Renal pelvis (tissue), 4 donors: ENCODE data around the gene SLC22A1. TPM values are rescaled to one million over a fixed set of nuclear protein-coding genes. Genes with fewer than 3 reads are reported as not detected.
A peak's percentile ranks its signal among the peaks of the same experiment; 100 is the strongest.
"Not testable (repeated sequence)": the region's sequence is repeated elsewhere in the genome, so short reads cannot be mapped to it uniquely, and the experiment has no call there.

Source experiments
- DNase-seq: peaks from one replicate; pipeline ENCODE4 v3.0.0-alpha.2; 2013
- polyA plus RNA-seq, 3 donors: library from polyadenylated mRNA; unstranded; fragments of 120-200 nt; gene quantifications; one replicate each; pipeline ENCODE4 v1.2.1, GENCODE V29; 2013; ENCODE audit not compliant: insufficient read length in 3 of 3

SLC22A1 gene
- polyA plus RNA-seq, 3 donors = 0.51 to 1.5 (median 1.4) TPM

DNA sequence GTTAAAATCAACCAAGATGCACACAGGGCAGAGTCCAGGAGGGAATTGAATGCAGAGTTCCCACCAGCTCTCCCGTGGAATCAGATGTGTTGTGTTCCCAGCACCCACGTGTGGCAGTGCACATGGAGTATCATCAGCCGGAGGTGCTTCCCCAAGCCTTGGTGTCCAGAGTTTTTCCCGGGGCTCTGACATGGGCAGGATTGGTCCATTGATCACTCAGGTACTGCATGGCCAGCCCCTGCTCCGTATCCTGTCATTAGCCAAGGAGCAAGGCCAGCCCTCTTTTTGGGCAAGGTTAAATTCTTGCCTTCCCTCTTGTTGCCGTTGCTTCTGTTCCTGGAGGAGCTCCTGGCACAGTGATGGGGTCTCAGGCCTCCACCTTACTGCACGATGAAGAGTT is 28.6 kb upstream of the SLC22A1 start:
- DNase-seq = no peak

DNA sequence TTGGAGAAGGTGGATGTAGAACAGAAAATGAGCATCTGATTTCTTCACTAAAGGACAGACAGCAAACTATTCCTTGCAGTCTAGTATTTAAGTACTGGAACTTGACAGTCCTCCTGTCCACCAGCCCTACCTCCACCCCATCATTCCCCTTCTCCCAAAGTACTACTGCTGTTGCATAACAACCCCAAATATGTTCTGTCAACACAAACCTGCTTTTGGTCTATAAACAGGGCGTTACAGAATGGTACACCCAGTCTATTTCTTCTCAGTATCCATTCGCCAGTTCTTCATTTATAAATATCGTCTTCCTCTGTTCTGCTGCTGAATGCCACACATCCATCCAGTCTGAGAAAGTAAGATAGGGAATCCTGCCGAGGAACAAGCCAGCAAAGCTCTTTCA is 27.7 kb upstream of the SLC22A1 start:
- no peak for DNase-seq

DNA sequence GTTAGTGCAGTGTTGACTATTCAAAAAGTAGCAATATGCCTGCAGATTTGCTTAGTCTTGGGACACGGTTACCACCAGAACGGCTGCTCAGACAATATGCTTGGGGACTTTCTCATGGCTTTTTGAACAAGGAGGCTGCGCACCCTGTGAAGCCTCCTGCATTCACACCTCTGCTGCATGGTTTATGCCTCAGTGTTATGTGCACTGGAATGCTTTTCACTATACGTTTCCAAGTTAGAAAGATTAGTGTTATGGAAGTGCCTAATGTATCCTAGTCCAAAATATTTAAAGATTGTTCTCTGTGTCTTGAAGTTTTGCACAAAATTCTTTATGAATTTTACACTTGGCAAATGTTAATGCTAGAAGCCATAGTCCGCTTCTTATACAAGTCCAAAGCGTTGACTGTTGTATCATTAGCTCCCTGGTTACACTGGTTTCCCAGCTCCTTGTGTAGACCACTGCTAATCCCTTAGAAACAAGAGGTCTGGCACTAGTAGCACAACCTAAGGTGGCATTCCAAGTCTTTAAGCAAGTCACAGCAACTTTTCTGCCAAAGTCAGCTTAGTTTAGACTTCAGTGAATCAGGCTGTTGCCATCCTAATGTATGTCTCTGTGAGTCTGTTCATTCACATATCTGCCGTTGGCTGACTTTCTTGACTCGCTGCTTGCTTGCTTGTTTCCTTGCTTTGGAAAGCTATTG is 26.3 kb upstream of the SLC22A1 start:
- DNase-seq = no peak

DNA sequence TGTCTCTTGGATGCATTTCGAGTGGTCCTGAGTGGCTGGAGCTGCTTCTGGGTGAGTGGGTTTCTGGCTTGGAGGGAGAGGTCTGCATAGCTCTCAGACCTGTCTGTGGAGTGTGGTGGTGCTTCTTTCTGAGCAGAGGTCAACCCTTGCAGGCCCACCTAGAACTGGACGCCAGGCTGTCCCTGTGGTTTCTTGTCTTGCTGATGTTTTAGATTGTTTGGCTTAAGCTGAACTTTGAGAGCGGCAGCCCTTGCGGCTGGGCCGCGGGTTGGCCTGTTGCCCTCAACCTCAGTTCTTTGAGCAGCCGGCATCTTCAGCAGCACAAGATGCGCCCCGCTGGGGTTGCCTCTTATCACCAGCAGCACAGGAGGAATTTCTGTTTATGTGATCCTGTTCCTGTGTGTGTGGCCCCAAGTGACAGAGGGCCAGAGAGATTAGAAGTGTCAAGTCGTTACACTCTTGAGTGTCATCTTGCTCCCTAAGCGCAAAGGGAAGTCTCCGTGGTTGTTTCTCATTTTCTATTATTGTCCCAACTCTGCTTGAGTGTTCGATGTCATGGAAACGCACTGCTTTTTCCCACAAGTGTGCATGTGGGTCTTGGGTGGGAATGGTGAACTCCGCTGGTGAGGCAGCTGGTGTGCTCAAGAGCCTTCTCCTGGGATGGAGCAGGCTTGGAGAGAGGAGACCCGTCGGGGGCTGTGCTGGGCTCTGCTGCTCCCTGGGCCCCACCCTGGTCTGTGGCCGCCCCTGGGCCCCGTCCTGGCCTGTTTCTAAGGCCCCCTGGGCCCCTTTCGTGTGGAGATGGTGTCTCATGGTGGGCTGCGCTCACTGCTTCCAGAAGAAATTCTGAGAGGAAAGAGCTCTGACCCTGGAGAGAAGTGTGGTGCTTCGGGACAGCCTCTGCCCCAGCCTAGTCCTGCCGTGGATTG is 20.1 kb upstream of the SLC22A1 start:
- no peak for DNase-seq

DNA sequence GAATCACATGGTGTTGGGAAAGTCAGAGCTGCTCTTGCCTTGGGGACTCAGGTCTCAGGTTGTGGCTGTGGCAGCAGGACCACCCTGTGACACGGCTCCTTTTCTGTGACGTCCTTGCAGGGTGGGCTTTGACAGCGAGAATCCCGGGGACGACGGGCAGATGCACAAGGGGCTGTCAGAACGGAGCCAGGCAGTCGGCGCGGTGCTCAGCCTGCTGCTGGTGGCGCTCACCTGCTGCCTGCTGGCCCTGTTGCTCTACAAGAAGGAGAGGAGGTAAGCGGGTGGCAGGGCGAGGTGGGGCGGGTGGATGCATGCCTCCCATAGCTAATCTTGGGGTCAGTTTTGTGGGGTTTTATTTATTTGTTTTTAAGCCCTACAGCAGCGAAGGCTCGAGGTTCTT is 19.2 kb upstream of the SLC22A1 start:
- DNase-seq = no peak

DNA sequence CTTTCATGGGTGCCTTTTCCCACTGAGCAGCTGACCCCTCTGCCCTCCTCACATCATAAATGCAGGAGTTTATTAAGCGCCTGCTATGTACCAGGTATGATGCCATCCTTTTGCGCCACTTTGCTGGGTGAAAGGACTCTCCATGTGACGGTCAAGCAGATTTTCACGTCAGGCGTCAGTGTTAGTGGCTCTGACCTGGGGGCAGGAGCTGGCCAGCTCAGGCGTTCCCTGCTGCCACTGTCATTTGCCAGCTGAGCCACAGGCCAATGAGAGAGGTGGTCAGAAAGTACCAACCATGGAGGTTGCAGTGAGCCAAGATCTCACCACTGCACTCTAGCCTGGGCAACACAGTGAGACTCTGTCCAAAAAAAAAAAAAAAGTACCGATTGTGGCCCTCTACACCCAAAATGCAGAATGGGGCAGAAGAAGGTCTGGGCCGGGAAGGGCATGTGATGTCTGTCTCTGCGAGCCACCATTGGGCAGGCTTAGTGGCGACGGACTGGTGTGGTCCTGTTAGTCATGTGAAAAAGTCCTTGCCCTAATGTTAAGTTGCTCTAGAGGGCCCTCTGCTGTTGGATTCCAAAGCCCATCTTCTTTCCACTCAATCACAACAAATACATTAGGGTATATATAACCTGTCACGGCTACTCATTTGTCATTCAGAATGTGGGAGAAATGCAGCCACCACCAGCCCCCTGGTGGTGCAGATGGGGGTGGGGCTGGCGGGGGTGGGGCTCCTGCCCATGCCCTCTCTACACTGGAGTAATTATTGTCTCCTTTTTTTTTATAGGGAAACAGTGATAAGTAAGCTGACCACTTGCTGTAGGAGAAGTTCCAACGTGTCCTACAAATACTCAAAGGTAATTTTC is 18.4 kb upstream of the SLC22A1 start:
- DNase-seq = peak; percentile 8

DNA sequence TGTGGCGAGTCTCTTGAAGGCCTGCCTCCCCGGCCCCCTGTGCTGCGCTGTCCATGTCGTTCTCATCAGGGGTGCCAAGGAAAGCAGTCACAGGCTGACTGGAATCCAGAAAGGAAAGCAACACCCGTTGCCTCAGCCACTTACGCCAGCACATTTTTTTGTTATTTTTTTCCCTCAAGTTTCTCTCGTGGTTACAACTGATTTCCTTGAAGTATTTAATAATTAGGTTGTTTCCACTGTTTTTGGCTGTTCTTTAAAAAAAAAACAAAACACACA is 17.9 kb upstream of the SLC22A1 start:
- DNase-seq = no peak

DNA sequence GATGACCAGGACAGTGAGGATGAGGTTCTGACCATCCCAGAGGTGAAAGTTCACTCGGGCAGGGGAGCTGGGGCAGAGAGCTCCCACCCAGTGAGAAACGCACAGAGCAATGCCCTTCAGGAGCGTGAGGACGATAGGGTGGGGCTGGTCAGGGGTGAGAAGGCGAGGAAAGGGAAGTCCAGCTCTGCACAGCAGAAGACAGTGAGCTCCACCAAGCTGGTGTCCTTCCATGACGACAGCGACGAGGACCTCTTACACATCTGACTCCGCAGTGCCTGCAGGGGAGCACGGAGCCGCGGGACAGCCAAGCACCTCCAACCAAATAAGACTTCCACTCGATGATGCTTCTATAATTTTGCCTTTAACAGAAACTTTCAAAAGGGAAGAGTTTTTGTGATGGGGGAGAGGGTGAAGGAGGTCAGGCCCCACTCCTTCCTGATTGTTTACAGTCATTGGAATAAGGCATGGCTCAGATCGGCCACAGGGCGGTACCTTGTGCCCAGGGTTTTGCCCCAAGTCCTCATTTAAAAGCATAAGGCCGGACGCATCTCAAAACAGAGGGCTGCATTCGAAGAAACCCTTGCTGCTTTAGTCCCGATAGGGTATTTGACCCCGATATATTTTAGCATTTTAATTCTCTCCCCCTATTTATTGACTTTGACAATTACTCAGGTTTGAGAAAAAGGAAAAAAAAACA is 16.6 kb upstream of the SLC22A1 start:
- no peak for DNase-seq

DNA sequence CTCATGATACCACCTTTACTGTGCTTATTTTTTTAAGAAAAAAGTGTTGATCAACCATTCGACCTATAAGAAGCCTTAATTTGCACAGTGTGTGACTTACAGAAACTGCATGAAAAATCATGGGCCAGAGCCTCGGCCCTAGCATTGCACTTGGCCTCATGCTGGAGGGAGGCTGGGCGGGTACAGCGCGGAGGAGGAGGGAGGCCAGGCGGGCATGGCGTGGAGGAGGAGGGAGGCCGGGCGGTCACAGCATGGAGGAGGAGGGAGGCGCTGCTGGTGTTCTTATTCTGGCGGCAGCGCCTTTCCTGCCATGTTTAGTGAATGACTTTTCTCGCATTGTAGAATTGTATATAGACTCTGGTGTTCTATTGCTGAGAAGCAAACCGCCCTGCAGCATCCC is 15.6 kb upstream of the SLC22A1 start:
- DNase-seq = no peak

DNA sequence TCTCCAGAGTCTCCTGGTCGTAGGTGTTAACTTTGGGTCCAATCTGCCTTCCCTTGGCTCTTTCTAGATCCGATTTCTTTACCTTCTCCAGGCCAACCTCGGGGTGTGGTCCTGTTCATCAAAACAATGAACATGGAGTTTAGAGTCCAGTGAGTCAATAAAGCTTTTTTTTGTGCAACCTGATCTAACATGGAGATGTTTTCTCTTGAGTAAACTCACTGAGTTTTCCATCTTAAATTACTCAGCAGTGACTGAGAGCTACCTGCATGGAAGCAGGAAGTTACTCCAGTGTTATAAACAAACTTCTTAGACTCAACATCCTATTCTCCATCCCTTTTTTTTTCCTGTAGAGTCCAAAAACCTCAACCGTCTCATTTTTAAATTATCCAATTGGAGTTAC is 14.9 kb upstream of the SLC22A1 start:
- no peak for DNase-seq

DNA sequence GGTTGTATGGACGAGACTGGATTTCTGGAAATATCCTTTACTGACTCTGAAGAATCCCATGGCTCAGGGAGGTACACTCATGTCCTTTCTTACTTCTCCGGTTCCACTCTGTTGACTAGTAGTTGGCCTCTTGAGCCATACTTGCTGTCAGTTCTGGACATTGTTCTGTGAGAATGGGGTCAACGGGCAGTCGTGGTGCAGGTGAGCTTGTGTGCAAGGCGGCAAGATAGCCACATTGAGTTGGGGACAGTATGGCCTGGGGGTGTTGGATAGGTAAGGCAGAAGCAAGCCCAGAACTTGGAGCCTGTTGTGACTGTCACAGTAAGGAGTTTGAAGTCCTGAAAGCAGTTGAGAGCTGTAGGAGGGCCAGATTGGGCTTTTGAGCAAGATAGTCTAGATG is 13.5 kb upstream of the SLC22A1 start:
- DNase-seq = no peak

DNA sequence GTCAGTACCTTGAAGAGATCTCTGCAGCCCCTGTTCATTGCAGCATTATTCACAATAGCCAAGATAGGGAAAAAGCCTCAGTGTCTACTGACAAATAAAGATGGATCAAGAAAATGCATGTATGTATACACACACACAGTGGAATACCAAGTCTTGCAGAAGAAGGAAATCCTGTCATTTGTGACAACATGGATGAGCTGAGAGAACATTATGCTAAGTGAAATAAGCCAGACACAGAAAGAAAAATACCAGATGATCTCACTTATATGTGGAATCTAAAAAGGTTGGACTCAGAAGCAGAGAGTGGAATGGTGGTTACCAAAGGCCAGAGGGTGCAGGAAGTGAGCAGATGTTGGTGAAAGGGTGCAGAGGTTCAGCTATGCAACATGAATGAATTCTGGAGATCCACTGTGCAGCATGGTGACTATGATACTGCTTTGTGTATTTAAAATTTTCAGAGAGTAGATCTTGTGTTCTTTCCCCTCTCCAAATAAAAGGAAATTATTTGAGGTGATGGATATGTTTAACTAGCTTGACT is 11.0 kb upstream of the SLC22A1 start:
- DNase-seq = no peak

DNA sequence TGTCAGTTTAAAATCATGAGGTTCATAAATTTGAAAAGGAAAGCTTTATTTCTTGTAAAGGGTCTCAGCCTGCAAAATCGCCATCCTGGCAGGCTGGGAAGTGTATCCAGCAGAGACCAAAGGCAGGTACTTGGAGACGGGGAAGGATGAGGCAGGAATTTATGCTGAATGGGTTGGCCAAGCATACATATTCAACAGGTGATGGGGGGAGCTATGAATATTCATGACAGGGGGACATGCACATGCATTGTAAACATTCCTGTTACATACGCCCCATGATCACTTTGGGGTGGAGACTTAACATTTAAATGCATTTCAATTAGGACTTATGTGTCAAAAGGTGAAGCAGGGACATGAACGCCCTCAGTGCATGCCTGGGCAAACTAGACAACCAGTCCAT is 9.8 kb upstream of the SLC22A1 start:
- no peak for DNase-seq

DNA sequence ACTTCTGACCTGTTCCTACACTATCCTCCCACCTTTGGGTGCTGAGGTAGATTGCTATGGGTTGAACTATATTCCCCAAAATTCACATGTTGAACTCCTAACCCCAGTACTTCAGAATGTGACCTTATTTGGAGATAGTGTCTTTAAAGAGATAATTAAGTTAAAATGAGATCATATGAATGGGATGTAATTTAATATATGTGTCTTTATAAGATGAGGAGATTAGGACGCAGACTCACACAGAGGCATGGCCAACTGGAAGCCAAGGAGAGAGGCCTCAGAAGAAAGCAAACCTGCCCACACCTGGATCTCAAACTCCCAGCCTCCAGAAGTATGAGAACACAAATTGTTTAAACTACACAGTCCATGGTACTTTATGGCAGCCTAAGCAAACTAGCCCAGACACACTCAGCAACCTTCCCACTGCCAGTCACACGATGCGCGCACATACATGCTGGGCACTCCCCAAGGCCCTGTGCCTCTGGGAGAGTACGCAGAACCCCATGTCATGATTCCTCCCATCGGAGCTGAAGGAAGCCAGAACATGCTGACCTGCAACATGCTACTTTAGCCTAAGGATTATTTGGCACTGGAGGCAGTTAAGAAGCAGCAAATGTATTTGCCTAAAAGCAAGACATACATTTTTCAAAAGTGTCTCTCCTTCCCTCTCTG is 8.9 kb upstream of the SLC22A1 start:
- DNase-seq = no peak

DNA sequence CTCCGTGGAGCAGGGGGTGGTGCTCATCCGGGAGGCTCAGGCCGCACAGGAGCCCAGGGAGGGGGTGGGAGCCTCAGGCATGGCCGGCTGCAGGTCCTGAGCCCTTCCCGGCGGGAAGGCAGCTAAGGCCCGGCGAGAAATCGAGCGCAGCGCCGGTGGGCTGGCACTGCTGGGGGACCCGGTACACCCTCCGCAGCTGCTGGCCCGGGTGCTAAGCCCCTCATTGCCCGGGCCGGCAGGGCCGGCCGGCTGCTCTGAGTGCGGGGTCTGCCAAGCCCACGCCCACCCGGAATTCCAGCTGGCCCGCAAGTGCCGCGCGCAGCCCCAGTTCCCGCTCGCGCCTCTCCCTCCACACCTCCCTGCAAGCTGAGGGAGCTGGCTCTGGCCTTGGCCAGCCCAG is 7.1 kb upstream of the SLC22A1 start:
- DNase-seq = not testable (repeated sequence)

DNA sequence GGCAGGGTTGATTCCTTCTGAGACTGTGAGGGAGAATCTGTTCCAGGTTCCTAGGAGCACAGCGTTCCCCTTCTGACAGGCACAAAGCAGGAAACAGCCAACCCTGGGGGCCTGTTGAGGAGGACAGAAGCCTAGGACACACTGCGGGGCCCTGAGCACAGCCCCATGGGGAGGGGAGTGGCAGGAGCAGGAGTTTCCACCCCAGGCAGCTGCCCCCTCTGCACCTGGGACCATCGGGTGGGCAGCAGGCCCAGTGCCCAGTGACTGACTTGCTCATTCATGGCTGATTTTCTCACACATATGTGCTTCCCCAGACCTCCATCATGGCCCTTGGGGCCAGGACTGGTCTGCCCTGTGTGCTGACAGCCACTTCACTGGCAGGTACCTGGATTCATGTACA is 6.2 kb upstream of the SLC22A1 start:
- DNase-seq = no peak

DNA sequence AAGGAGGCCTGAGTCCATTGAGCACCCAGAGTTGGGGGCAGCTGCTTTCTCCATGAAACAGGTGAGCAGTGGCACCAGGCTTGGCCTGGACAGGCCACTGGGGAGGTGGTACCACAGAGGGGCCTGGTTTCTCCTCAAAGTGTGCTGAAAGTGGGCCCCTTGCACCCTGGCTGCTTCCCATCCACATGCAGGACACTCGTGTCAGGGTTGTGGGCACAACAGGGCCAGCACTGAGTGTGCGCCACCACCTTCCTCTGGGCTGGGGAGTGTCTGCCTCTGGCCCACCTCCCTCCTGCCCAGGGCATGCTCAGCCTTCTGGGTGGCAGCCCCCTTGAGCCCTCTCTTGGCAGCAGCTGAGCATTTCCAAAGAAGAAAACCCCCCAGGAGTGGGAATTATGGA is 5.2 kb upstream of the SLC22A1 start:
- DNase-seq = no peak

DNA sequence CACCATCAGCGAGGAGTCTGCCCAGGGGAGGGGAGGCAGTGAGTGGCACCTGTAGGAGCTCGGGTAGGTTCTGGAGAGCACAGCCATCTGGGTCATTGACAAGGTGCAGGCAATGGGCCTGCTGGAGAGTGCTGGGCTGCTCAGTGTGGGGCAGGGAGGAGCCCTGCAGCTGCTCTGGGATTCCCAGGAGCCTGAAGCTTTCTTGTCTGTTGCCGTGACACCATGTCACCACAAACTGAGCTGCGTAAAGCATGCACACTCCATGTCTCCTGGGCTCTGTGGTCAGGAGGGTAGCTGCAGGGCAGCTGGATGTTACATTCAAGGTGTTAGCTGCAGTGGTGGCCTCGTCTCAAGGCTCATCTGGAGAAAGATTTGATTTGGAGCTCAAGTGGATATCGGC is 4.5 kb upstream of the SLC22A1 start:
- DNase-seq = no peak

DNA sequence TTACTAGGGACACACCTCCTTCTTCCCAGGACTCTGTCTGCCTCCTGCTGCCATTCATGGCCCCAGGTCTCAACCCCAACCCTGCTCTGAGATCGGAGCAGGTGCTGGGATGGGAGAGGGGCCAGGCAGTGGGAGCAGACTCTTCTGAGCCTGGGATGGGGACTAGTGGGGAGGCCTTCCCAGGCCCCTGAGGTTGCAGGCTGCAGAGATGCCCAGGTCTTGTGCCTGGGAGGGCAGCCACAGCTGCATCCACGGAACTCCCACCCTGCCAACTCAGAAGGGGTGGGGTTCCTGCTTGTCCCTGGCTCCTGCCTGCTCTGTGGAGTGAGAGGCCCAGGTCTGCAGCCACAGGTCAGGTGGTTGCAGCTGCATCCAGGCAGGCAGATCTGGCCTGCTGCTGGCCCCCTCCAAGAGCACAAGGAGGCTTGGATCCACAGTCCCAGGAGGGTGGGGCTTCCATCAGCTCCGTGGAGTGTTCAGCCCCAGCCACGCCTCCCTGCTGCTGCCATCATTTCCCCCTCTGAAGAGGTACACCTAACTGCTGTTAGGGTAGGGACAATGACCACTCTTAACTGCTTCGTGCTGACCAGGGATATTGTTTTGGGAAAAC is 2.9 kb upstream of the SLC22A1 start:
- no peak for DNase-seq

DNA sequence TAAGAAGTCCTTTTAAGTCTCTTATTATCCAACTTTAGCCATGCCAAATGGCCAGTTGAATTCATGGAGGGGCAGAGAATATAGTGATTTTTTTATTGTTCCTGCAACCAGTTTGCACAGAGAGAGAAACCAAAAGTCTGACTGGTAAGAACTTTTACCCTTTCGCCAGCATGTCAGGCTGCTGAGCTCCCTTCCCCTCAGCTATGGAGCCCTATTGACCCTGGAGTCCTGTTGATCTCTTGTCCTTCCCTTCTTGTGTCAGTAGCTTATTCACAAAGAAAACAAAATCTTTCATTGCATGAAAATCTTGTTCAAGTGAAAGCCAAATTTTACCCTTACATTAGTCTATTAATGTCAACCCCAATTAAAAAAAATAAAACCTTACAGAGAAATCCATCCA is 1.5 kb upstream of the SLC22A1 start:
- DNase-seq = no peak

DNA sequence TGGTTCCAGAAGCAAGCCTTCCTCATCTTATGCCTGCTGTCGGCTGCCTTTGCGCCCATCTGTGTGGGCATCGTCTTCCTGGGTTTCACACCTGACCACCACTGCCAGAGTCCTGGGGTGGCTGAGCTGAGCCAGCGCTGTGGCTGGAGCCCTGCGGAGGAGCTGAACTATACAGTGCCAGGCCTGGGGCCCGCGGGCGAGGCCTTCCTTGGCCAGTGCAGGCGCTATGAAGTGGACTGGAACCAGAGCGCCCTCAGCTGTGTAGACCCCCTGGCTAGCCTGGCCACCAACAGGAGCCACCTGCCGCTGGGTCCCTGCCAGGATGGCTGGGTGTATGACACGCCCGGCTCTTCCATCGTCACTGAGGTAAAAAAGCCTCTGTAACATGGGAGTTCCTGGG is 366 bp downstream of the SLC22A1 start:
- DNase-seq = no peak
